Measurements from ENCODE around the gene LRRC25.

LRRC25 gene

DNA sequence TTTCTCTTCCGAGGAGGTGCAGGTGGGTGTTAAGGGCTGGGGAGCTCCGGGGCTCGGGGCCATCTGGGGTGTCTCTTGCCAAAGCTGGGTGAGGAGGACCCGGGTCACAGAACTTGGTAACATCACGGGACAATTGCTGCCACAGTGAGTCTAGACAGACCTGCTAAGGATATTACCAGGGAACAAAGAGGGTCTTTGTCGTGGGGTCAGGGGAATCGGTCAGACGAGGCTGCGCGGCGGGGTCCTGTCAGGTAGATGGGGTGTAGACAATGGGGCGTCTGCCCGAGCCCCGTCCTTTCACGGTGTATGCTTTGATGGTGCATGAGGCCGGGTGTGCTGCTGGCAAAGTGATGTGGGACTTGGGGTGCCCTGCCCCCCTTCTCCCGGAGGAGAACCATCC, 49.3 kb downstream of the LRRC25 start:
- no peak for DNase-seq (ENCODE audit: low read depth in 2 of 2)

DNA sequence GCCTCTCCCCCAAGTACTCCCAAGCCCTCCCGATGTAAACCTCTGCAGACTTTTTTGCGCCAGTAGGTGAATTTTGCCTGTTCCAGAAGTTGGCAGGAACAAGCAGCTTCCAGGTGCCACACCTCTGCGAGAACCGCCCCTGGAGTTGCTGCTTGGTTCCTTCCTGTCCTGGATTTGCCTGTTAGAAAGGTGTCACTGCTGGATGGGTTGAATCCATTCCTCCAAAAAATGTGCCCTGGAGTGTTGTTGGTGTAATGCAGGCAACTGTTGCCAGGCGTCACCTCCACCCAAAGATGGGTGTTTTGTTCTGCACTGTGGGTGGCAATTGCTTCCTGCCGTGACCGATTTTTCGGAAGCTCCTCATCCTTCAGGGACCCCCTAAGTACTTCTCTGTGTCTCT, 51.3 kb downstream of the LRRC25 start:
- DNase-seq (ENCODE audit: low read depth in 2 of 2) = no peak

- no peak for DNase-seq (ENCODE audit: low read depth in 2 of 2)
Measured at GRCh38 chr19:18345296-18345695, 52.1 kb downstream of the LRRC25 start.

GRCh38 chr19:18344582-18344950, 52.9 kb downstream of the LRRC25 start:
- no peak for DNase-seq (ENCODE audit: low read depth in 2 of 2)

- DNase-seq (ENCODE audit: low read depth in 2 of 2) = no peak
Measured at GRCh38 chr19:18342090-18342632, 55.3 kb downstream of the LRRC25 start.

Measured in fibroblast of skin of left quadriceps (primary cell).